DND-41 (cell line): ENCODE measurements around the gene RAD51B.

Source experiments
- ATAC-seq: fragments of 200-7000 bp; cut with Tn5 transposase; 3 replicates; pipeline ENCODE4 v1.9.1; 2021; ENCODE audit warnings: low read depth; ENCODE audit not compliant: insufficient read depth
- DNase-seq: peaks from one replicate; pipeline ENCODE4 v3.0.0-alpha.2; 2020
- H2AFZ ChIP-seq: 2 replicates; pipeline ENCODE4 v1.6.0; 2012; ENCODE audit warnings: low read depth, low read length
- H3K27ac ChIP-seq: 2 replicates; pipeline ENCODE4 v1.5.1; 2012; ENCODE audit warnings: low read length, inconsistent platforms
- H3K27me3 ChIP-seq: fragments of 200-600 bp; sonication (generic); 2 replicates; pipeline ENCODE4 v1.6.0; 2012; ENCODE audit warnings: low read length, mild to moderate bottlenecking, inconsistent platforms; ENCODE audit not compliant: insufficient read depth, poor library complexity
- H3K36me3 ChIP-seq: 2 replicates; pipeline ENCODE4 v1.5.1; 2012; ENCODE audit warnings: low read length, inconsistent platforms; ENCODE audit not compliant: insufficient read depth
- H3K4me1 ChIP-seq: 2 replicates; pipeline ENCODE4 v1.5.1; 2012; ENCODE audit warnings: mild to moderate bottlenecking, low read length; ENCODE audit not compliant: insufficient read depth
- H3K4me2 ChIP-seq: 2 replicates; pipeline ENCODE4 v1.6.0; 2012; ENCODE audit warnings: mild to moderate bottlenecking, moderate library complexity, low read length, inconsistent platforms; ENCODE audit not compliant: insufficient read depth
- H3K4me3 ChIP-seq, 2 experiments: fragments of 200-600 bp in 1 of 2; shearing (Covaris generic) in 1 of 2; 2 replicates each; pipeline ENCODE4 v1.5.1; 2012 to 2016; ENCODE audit warnings: inconsistent platforms in 2 of 2, low read length in 2 of 2, mild to moderate bottlenecking in 2 of 2, low read depth in 1 of 2, moderate library complexity in 1 of 2
- H3K79me2 ChIP-seq: 2 replicates; pipeline ENCODE4 v1.6.0; 2012; ENCODE audit warnings: low read length, inconsistent platforms; ENCODE audit not compliant: insufficient read depth
- H3K9ac ChIP-seq: 2 replicates; pipeline ENCODE4 v1.6.0; 2012; ENCODE audit warnings: low read depth, mild to moderate bottlenecking, inconsistent platforms, low read length, moderate library complexity
- H3K9me3 ChIP-seq: 2 replicates; pipeline ENCODE4 v1.5.1; 2012; ENCODE audit warnings: low read length, moderate library complexity, mild to moderate bottlenecking, inconsistent platforms; ENCODE audit not compliant: insufficient read depth, severe bottlenecking
- H4K20me1 ChIP-seq: 2 replicates; pipeline ENCODE4 v1.6.0; 2012; ENCODE audit warnings: low read length; ENCODE audit not compliant: insufficient read depth
- CTCF ChIP-seq: IDR thresholded peaks from 2 replicates; pipeline ENCODE4 v1.5.1; 2012; ENCODE audit warnings: borderline replicate concordance, low read length, moderate library complexity, mild to moderate bottlenecking; ENCODE audit not compliant: poor library complexity, severe bottlenecking; ENCODE audit errors: extremely low read depth
- EZH2 ChIP-seq: IDR thresholded peaks from 3 replicates; pipeline ENCODE4 v1.6.1; 2012; ENCODE audit warnings: borderline replicate concordance, low read depth, mild to moderate bottlenecking, moderate library complexity, low read length, inconsistent platforms; ENCODE audit not compliant: severe bottlenecking

The RAD51B gene

GRCh38 chr14:68576496-68577244 lies 757.1 kb downstream of the RAD51B start:
- Histone ChIP-seq H3K4me3 (no peak overlapping the region), H3K27ac (no peak overlapping the region), H3K27me3 (no peaks in the 10 kb centered on the region), H3K36me3 (no peaks in the 10 kb centered on the region), H3K9ac (no peak overlapping the region), H3K9me3 (no peaks in the 10 kb centered on the region), H4K20me1 (no peaks in the 10 kb centered on the region), H2AFZ (no peak overlapping the region), H3K4me1 (no peaks in the 10 kb centered on the region), H3K4me2 (no peak overlapping the region), H3K79me2 (no peaks in the 10 kb centered on the region)
- TF ChIP-seq CTCF (no peak), EZH2 (no peak)
- DNase-seq (no peak), ATAC-seq (no peak)

- DNase-seq (no peak), ATAC-seq (no peak)
- no peaks in the 10 kb centered on the region for H3K9me3 ChIP-seq
- TF ChIP-seq EZH2 = no peak
- TF ChIP-seq CTCF = no peak
- H2AFZ ChIP-seq = no peak overlapping the region
- H3K27me3 ChIP-seq = no peaks in the 10 kb centered on the region
- no peaks in the 10 kb centered on the region for H3K36me3 ChIP-seq
- H4K20me1 ChIP-seq = no peaks in the 10 kb centered on the region
- no peak overlapping the region for H3K4me2 ChIP-seq
- no peak overlapping the region for H3K9ac ChIP-seq
- H3K4me1 ChIP-seq = no peaks in the 10 kb centered on the region
- H3K4me3 ChIP-seq = no peak overlapping the region
- no peak overlapping the region for H3K27ac ChIP-seq
- no peaks in the 10 kb centered on the region for H3K79me2 ChIP-seq
These were observed 758.4 kb downstream of the RAD51B start for GRCh38 chr14:68577802-68578541.

- no peaks in the 10 kb centered on the region for H3K9me3 ChIP-seq
- H2AFZ ChIP-seq = no peak overlapping the region
- H3K27me3 ChIP-seq = no peaks in the 10 kb centered on the region
- H3K27ac ChIP-seq = no peak overlapping the region
- no peak overlapping the region for H3K9ac ChIP-seq
- no peak for ATAC-seq
- TF ChIP-seq EZH2 = no peak
- TF ChIP-seq CTCF = no peak
- no peaks in the 10 kb centered on the region for H4K20me1 ChIP-seq
- H3K4me3 ChIP-seq = no peak overlapping the region
- no peak for DNase-seq
- no peaks in the 10 kb centered on the region for H3K36me3 ChIP-seq
- H3K79me2 ChIP-seq = no peaks in the 10 kb centered on the region
- no peaks in the 10 kb centered on the region for H3K4me1 ChIP-seq
- no peak overlapping the region for H3K4me2 ChIP-seq
These were observed 759.0 kb downstream of the RAD51B start for GRCh38 chr14:68578597-68578996.
